Left hindlimb (tissue), 1 donor: ENCODE results near the gene SMARCC1.
A peak's percentile ranks its signal among the peaks of the same experiment; 100 is the strongest.
"Not testable (repeated sequence)": the region's sequence is repeated elsewhere in the genome, so short reads cannot be mapped to it uniquely, and the experiment has no call there.

Experiments
- DNase-seq: peaks from one replicate; pipeline ENCODE4 v3.0.0-alpha.2; 2018

SMARCC1 gene

GRCh38 chr3:47781685-47782445 lies at the start of gene SMARCC1:
Gene SMARCC1, minus strand, starts transcription at chr3:47781893. Its CDS starts 96 bp downstream, at chr3:47781797.
- DNase-seq, result peak; percentile 98

DNA sequence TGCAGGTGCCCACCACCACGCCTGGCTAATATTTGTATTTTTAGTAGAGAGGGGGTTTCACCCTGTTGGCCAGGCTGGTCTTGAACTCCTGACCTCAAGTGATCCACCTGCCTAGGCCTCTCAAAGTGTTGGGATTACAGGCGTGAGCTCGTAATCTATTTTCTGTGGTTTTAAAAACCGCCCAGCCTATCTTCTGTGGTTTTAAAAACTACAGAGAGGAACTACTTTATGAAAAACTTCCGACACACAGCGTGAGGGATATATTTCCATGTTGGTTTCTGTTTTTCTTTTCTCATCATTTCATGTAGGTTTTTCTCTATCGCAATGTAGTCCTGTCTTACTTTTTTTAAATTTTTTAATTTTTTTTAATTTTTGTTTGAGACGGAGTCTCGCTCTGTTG lies 47.8 kb upstream of the SMARCC1 start:
- not testable (repeated sequence) for DNase-seq

DNA sequence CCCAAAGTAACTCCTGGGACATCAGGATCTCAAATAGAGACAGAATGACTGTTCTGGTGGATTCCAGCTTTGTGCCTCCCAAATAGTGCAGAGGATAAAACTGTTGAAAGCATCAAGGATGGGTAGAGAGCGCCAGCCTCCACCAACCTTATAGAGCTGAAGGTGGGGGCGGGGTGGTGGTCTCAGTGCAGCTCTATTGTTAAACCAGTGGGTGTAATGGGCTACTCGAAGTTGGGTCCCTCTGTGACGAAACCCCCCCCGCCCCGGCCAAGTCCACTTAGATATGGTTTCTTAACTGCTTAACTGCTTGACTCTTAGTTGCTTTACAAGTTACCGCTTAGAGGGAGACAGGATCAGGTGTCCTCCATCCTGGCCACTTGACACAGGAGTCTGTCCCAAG lies 43.9 kb upstream of the SMARCC1 start:
- no peak for DNase-seq

GRCh38 chr3:47824541-47825473 lies 43.1 kb upstream of the SMARCC1 start:
- peak; percentile 88 for DNase-seq

DNA sequence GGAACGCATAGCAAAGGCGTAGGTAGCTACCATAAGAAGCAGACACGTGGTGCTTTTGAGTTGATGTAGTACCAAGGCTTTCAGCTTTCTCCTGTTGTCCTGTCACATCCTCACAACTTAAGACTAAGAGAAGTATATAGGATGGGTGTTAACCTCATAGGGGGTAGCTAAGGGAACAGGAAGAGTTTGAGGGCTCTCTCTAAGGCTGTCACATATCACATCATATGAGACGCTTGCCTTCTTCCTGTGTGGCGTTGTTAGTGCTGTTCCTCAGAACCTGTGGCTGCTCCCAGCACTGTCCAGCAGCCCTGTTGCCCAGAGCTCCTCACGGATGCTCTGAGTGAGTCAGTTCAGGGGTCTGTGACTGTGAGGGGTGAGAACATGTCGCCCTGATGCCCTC lies 35.9 kb upstream of the SMARCC1 start:
- DNase-seq, result no peak

- DNase-seq, result no peak
Measured at GRCh38 chr3:47813551-47814177, 32.0 kb upstream of the SMARCC1 start.

DNA sequence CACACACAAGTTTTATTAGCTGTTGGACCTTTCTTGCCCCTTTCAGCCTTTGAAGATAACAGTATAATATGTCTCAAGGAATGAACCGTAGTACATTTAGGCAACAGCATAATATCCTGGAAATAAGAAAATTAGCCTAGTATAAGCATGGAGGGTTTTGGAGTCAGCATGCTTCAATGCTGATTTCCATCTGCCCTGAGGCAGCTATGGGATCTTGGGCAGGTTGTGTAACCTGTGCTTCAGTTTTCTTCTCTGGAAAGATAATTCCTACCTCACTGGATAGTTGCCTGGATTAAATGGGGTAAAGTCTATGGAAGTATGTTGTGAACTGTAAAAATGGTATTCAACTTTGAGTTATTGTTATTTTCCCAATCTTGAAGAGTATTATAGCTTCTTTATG lies 22.9 kb upstream of the SMARCC1 start:
- no peak for DNase-seq

GRCh38 chr3:47803480-47804025 lies 21.9 kb upstream of the SMARCC1 start:
- DNase-seq, result no peak

DNA sequence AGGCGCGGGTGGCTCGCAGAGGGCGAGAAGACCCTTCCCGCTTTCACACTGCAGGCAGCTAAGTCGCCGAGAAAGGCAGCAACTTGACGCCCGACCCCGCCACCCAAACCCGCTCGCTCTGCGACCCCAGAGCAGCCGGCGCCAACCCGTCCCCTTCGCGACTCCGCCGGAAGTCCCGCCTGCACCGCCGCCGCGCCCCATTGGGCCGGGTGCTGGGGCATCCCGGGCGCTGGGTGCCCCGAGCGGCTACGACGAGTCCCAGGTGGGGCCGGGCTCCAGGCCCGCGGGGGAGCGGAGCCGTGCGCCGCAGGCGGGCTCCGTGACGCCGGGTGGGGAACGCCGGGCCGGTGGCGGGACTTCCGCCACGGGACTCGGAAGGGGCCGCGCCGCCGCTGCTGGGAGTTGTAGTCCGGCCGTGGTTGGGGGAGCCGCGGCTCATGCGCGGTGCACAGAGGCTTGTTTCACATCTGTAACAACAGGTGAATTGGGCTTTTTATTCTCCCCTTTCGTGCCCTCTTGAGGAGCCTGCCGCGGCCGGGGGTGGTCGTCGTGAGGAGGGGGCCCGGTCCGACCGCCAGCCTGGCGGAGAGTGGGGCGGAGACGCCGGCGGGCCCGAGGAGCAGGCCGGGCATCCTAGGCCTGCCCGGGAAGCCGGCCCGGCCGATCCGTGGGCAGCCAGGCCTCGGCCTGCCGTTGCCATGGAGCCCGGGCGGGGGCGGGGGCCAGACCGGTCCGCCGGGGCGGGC lies 21.2 kb upstream of the SMARCC1 start, which contains the start of gene DHX30:
DHX30 (plus strand) TSS at position 405 of the 746 bp plus-strand sequence. CDS start 7,546 bp downstream, outside the sequence.
- peak; percentile 91 for DNase-seq

GRCh38 chr3:47799733-47800132 lies 18.0 kb upstream of the SMARCC1 start:
- DNase-seq, result no peak

- DNase-seq, result no peak
Measured at GRCh38 chr3:47794544-47794943, 12.9 kb upstream of the SMARCC1 start.

- DNase-seq, result no peak
Measured at GRCh38 chr3:47792699-47793098, 11.0 kb upstream of the SMARCC1 start.

GRCh38 chr3:47791193-47791855 lies 9.6 kb upstream of the SMARCC1 start:
- no peak for DNase-seq

GRCh38 chr3:47783673-47784072 lies 2.0 kb upstream of the SMARCC1 start:
- no peak for DNase-seq

DNA sequence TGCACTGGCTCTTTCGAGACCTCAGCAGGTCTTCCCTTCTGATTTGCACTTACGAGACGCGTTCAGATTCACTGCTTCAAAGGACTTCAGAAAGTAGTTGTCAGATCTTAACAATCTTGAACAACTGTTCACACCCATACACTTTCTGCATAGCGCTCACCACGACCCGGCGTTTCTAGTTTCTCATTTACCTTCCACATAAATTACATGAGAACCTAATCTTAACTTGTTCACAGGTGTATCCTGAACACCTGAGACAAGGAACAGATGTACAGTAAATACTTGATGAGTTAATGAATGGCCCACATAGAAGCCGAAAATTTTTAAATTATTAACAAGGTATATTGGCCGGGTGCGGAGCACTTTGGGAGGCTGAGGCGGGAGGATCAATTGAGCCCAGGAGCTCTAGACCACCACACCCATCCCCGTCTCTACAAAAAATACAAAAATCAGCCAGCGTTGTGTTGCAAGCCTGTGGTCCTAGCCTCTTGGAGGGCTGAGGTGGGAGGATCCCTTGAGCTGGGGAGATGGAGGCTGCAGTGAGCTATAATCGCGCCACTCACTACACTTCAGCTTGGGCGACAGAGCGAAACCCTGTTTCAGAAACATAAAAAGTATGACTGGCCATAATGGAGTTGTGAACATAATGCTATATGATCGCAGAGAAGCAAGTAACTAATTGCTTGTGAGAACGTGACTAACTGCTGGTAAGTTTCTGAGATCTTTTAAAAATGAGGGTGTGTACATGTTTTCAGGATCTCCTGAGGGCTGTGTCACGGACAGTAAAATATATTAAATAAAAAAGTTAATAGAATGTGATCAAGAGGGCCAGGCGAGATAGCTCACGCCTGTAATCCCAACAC lies 984 bp upstream of the SMARCC1 start:
- DNase-seq, result no peak

GRCh38 chr3:47780741-47781684 lies 680 bp downstream of the SMARCC1 start:
- DNase-seq, result no peak

GRCh38 chr3:47778746-47779145 lies 2.9 kb downstream of the SMARCC1 start:
- DNase-seq, result no peak

- DNase-seq, result no peak
Measured at GRCh38 chr3:47772788-47773187, 8.9 kb downstream of the SMARCC1 start.

DNA sequence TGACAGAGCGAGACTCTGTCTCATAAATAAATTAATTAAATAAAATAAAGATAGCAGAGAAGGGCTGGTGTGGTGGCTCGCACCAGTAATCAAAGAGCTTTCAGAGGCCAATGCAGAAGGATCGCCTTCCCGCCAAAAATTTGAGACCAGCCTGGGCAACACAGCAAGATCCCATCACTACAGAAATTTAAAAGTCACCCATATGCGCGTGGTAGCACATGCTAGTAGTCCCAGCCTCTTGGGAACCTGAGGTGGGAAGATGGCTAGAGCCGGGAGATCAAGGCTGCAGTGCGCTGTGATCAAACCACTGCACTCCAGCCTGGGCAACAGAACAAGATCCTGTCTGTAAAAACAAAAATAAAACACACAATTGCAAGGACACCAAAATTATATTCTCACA lies 9.6 kb downstream of the SMARCC1 start:
- no peak for DNase-seq
